ENCODE measurements around the gene UGT1A9. TPM values are rescaled to one million over a fixed set of nuclear protein-coding genes. Genes with fewer than 3 reads are reported as not detected.
"Not testable (repeated sequence)": the region's sequence is repeated elsewhere in the genome, so short reads cannot be mapped to it uniquely, and the experiment has no call there.

Gene UGT1A9
- not detected for total RNA-seq (ENCODE audit: unreplicated experiment)
- long read RNA-seq, result 0 reads

DNA sequence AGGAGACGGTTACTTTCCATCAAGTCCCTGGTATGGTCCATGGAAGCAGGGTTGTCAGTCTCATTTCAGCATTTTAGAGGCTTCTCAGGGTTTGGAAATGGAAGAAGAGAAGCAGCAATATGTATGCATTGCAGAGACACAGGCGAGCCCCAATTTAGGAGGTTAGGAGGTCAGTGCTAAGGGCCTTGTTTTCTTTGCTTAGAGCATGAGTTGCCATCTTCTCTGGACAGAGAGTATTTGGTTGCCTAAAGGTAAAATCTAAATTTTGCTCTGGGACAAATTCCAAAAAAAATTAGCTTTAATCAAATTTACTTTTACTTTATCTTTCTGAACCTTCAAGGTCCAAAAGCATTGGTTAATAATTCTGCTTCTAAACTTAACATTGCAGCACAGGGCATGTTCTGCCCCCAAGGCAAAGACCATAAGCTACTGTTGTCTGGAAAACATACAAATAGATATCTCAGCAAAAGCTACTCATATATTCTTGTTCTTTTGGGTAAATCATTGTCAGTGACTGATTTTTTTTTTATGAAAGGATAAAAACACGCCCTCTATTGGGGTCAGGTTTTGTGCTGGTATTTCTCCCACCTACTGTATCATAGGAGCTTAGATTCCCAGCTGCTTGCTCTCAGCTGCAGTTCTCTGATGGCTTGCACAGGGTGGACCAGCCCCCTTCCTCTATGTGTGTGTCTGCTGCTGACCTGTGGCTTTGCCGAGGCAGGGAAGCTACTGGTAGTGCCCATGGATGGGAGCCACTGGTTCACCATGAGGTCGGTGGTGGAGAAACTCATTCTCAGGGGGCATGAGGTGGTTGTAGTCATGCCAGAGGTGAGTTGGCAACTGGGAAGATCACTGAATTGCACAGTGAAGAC, at the start of gene UGT1A9:
UGT1A9 (plus strand) TSS at position 609 of the 872 bp plus-strand sequence; CDS start at position 646, 37 bp downstream.
- Mint-ChIP-seq H3K4me1 (ENCODE audit: low read depth, unreplicated experiment) (peaks cover 9% of the 10 kb centered on the region), H3K27ac (ENCODE audit: unreplicated experiment) (no peak within 1 kb of the TSS), H3K9me3 (ENCODE audit: unreplicated experiment) (no peaks in the 10 kb centered on the region), H3K36me3 (ENCODE audit: unreplicated experiment) (no peaks in the 10 kb centered on the region), H3K27me3 (ENCODE audit: unreplicated experiment) (no peaks in the 10 kb centered on the region), H3K4me3 (ENCODE audit: unreplicated experiment) (no peak within 1 kb of the TSS)
- TF ChIP-seq, protein P1, sequence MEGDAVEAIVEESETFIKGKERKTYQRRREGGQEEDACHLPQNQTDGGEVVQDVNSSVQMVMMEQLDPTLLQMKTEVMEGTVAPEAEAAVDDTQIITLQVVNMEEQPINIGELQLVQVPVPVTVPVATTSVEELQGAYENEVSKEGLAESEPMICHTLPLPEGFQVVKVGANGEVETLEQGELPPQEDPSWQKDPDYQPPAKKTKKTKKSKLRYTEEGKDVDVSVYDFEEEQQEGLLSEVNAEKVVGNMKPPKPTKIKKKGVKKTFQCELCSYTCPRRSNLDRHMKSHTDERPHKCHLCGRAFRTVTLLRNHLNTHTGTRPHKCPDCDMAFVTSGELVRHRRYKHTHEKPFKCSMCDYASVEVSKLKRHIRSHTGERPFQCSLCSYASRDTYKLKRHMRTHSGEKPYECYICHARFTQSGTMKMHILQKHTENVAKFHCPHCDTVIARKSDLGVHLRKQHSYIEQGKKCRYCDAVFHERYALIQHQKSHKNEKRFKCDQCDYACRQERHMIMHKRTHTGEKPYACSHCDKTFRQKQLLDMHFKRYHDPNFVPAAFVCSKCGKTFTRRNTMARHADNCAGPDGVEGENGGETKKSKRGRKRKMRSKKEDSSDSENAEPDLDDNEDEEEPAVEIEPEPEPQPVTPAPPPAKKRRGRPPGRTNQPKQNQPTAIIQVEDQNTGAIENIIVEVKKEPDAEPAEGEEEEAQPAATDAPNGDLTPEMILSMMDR (IDR thresholded peaks at IDR 0.05; ENCODE audit: partially characterized antibody, unreplicated experiment), result no peak
- DNase-seq, result no peak

DNA sequence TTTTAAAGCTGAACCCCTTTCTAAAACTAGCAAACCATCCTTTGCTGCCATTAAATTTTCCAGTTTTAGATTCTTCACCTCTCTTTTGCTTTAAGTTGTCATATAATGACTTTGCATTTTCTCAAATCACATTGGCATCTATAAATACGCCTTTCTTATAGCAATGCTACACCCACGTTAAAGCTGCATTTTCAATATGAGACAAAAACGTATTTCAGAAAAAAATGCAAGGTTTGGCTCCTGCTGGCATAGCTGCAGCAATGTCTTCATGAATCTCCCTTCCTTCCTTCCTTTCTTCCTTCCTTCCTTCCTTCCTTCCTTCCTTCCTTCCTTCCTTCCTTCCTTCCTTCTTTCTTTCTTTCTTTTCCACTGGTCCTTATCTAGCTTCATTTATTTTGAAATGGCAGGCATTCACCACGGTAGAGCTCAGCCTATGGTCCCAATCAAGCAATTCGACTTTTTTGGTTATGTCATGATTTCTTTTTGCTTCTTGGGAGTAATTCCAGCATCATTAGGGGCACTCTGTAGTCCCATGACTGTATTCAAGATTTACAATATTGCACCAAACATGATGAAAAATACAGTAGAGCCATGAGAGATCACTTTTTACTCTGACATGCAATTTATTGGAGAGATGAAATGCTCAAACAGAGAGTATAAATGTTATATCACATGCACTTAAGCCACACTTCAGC, 44.2 kb upstream of the UGT1A9 start:
- DNase-seq, result no peak

DNA sequence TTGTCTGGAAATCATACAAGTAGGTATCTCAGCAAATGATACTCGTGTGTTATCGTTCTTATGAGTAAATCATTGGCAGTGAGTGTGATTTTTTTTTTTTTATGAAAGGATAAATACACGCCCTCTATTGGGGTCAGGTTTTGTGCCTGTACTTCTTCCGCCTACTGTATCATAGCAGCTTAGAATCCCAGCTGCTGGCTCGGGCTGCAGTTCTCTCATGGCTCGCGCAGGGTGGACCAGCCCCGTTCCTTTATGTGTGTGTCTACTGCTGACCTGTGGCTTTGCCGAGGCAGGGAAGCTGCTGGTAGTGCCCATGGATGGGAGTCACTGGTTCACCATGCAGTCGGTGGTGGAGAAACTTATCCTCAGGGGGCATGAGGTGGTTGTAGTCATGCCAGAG, 35.4 kb upstream of the UGT1A9 start, which contains the start of gene UGT1A10:
UGT1A10 (plus strand) TSS at position 143 of the 400 bp plus-strand sequence; CDS start at position 218, 75 bp downstream.
- not testable (repeated sequence) for H3K27me3 Mint-ChIP-seq (ENCODE audit: unreplicated experiment); H3K4me1 Mint-ChIP-seq (ENCODE audit: low read depth, unreplicated experiment); H3K4me3 Mint-ChIP-seq (ENCODE audit: unreplicated experiment); H3K9me3 Mint-ChIP-seq (ENCODE audit: unreplicated experiment); DNase-seq; H3K36me3 Mint-ChIP-seq (ENCODE audit: unreplicated experiment); H3K27ac Mint-ChIP-seq (ENCODE audit: unreplicated experiment)

More for the DNA sequence above, 44.2 kb upstream of the UGT1A9 start:
- Mint-ChIP-seq H3K36me3 (ENCODE audit: unreplicated experiment) (peaks cover 5% of the 10 kb centered on the region), H3K9me3 (ENCODE audit: unreplicated experiment) (no peaks in the 10 kb centered on the region), H3K4me1 (ENCODE audit: low read depth, unreplicated experiment) (no peaks in the 10 kb centered on the region), H3K27me3 (ENCODE audit: unreplicated experiment) (peaks cover 3% of the 10 kb centered on the region), H3K27ac (ENCODE audit: unreplicated experiment) (no peak overlapping the region), H3K4me3 (ENCODE audit: unreplicated experiment) (no peak overlapping the region)
- TF ChIP-seq, protein P1 (IDR thresholded peaks at IDR 0.05; ENCODE audit: partially characterized antibody, unreplicated experiment), result no peak

DNA sequence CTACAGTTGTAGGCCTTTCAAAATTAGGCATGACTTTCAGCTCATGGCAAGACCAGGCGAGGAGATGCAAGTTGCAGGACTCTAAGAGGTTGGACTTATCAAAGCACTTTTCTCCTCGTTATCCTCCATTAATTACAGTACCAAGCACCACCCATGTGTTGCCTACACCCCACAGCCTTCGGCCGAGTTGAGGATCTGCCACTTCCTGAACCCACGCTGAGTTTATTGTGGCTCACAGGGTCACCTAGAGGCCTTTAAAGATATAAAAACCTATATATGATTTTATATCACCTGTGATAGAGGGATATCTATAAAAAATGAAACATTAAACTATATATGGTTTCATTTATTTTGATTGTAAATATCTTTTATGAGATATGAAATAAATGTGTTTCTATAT, 32.9 kb upstream of the UGT1A9 start:
- Mint-ChIP-seq H3K4me1 (ENCODE audit: low read depth, unreplicated experiment) (no peaks in the 10 kb centered on the region), H3K27ac (ENCODE audit: unreplicated experiment) (no peak overlapping the region), H3K36me3 (ENCODE audit: unreplicated experiment) (peaks cover 5% of the 10 kb centered on the region), H3K27me3 (ENCODE audit: unreplicated experiment) (no peaks in the 10 kb centered on the region), H3K4me3 (ENCODE audit: unreplicated experiment) (no peak overlapping the region), H3K9me3 (ENCODE audit: unreplicated experiment) (peaks cover 2% of the 10 kb centered on the region)
- no peak for DNase-seq
- TF ChIP-seq, protein P1 (IDR thresholded peaks at IDR 0.05; ENCODE audit: partially characterized antibody, unreplicated experiment), result no peak

DNA sequence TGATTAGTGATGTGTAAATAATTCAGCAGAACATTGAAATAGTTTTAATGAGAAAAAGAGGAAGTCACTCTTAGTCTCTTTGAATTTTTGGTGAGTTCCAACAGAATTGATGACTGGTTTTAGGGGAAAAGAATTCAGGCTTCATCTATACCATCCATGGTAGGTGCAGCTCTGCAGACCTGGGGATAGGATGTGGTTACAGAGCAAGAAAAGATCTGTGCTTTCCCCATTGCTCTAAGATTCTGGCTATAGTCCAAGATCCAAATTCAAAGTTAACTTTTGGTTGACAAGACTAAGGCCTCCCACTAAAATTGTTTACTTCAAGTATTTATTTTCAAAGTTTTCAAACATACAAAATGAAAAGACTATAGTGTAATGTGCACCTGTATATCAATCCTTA, 31.8 kb upstream of the UGT1A9 start:
- no peak overlapping the region for H3K27ac Mint-ChIP-seq (ENCODE audit: unreplicated experiment)
- peaks cover 11% of the 10 kb centered on the region for H3K36me3 Mint-ChIP-seq (ENCODE audit: unreplicated experiment)
- peaks cover 2% of the 10 kb centered on the region for H3K9me3 Mint-ChIP-seq (ENCODE audit: unreplicated experiment)
- TF ChIP-seq, protein P1 (IDR thresholded peaks at IDR 0.05; ENCODE audit: partially characterized antibody, unreplicated experiment), result no peak
- no peak for DNase-seq
- H3K27me3 Mint-ChIP-seq (ENCODE audit: unreplicated experiment), result no peaks in the 10 kb centered on the region
- H3K4me3 Mint-ChIP-seq (ENCODE audit: unreplicated experiment), result no peak overlapping the region
- no peaks in the 10 kb centered on the region for H3K4me1 Mint-ChIP-seq (ENCODE audit: low read depth, unreplicated experiment)

Measured in glutamatergic neuron (in vitro differentiated cells).